GM18951 (cell line): ENCODE data around the gene DICER1.

Experiments
- POLR2A ChIP-seq: IDR thresholded peaks from 4 replicates; pipeline ENCODE4 v1.6.1; 2011; ENCODE audit warnings: mild to moderate bottlenecking; ENCODE audit not compliant: insufficient read length, insufficient read depth; ENCODE audit errors: extremely low read depth
- in situ Hi-C: fragments of 300-500 bp; cut with MboI; formaldehyde crosslinking; loops from one replicate; pipeline ENCODE4 v1.12.0; 2022; ENCODE audit warnings: low sequenced_read_pairs, mixed read lengths, inconsistent platforms; ENCODE audit not compliant: unreplicated experiment

Gene DICER1

GRCh38 chr14:95091581-95091980 is 65.7 kb downstream of the DICER1 start:
- TF ChIP-seq POLR2A = no peak
- in situ Hi-C loops = no loop called here

GRCh38 chr14:95088665-95089064 is 68.7 kb downstream of the DICER1 start:
- in situ Hi-C loops = no loop called here
- TF ChIP-seq POLR2A = no peak

GRCh38 chr14:95087619-95088018 is 69.7 kb downstream of the DICER1 start:
- in situ Hi-C loops = no loop called here
- TF ChIP-seq POLR2A = no peak

- in situ Hi-C loops = no loop called here
These were observed 72.0 kb downstream of the DICER1 start for GRCh38 chr14:95085321-95085720.

GRCh38 chr14:95078867-95079266 is 78.5 kb downstream of the DICER1 start:
- TF ChIP-seq POLR2A = no peak
- in situ Hi-C loops = no loop called here

More at GRCh38 chr14:95085321-95085720, 72.0 kb downstream of the DICER1 start:
- no peak for TF ChIP-seq POLR2A

GRCh38 chr14:95077345-95077744 is 80.0 kb downstream of the DICER1 start:
- TF ChIP-seq POLR2A = no peak
- in situ Hi-C loops = no loop called here

GRCh38 chr14:95075789-95076188 is 81.5 kb downstream of the DICER1 start:
- in situ Hi-C loops = no loop called here
- no peak for TF ChIP-seq POLR2A

- TF ChIP-seq POLR2A = no peak
- in situ Hi-C loops = no loop called here
These were observed 83.4 kb downstream of the DICER1 start for GRCh38 chr14:95073947-95074346.

GRCh38 chr14:95072310-95072905 is 84.9 kb downstream of the DICER1 start:
- in situ Hi-C loops = no loop called here
- no peak for TF ChIP-seq POLR2A

GRCh38 chr14:95071649-95072280 is 85.6 kb downstream of the DICER1 start:
- TF ChIP-seq POLR2A = no peak
- in situ Hi-C loops = no loop called here

- TF ChIP-seq POLR2A = no peak
- in situ Hi-C loops = no loop called here
These were observed 86.4 kb downstream of the DICER1 start for GRCh38 chr14:95070748-95071435.

- in situ Hi-C loops = no loop called here
- no peak for TF ChIP-seq POLR2A
These were observed 87.8 kb downstream of the DICER1 start for GRCh38 chr14:95069547-95069946.

- in situ Hi-C loops = no loop called here
- no peak for TF ChIP-seq POLR2A
These were observed 88.3 kb downstream of the DICER1 start for GRCh38 chr14:95069018-95069417.

GRCh38 chr14:95068521-95068920 is 88.8 kb downstream of the DICER1 start:
- in situ Hi-C loops = no loop called here
- TF ChIP-seq POLR2A = no peak
